GM23248 (cell line): ENCODE data around the gene KRTAP5-9. TPM values are rescaled to one million over a fixed set of nuclear protein-coding genes. Genes with fewer than 3 reads are reported as not detected.

ENCODE experiments used
- DNase-seq: peaks from one replicate; pipeline ENCODE4 v3.0.0-alpha.2; 2015
- H2AFZ ChIP-seq: fragments of 200-600 bp; sonication (generic); 2 replicates; pipeline ENCODE4 v1.6.1; 2016; ENCODE audit warnings: antibody characterized with exemption
- H3F3A ChIP-seq: fragments of 200-600 bp; sonication (generic); 2 replicates; pipeline ENCODE4 v1.6.1; 2016; ENCODE audit warnings: mild to moderate bottlenecking, antibody characterized with exemption, mixed run types; ENCODE audit not compliant: insufficient read depth
- H3K27ac ChIP-seq: fragments of 200-600 bp; sonication (generic); 2 replicates; pipeline ENCODE4 v1.5.1; 2016; ENCODE audit warnings: mild to moderate bottlenecking
- H3K27me3 ChIP-seq: fragments of 200-600 bp; sonication (generic); replicated peaks from 2 replicates; pipeline ENCODE4 v1.6.1; 2016; ENCODE audit warnings: mild to moderate bottlenecking; ENCODE audit not compliant: insufficient read depth
- H3K36me3 ChIP-seq: fragments of 200-600 bp; sonication (generic); 2 replicates; pipeline ENCODE4 v1.6.1; 2016; ENCODE audit warnings: low read depth, mild to moderate bottlenecking
- H3K4me1 ChIP-seq: fragments of 200-600 bp; sonication (generic); 2 replicates; pipeline ENCODE4 v1.6.1; 2016; ENCODE audit warnings: mild to moderate bottlenecking; ENCODE audit not compliant: insufficient read depth
- H3K4me2 ChIP-seq: fragments of 200-600 bp; sonication (generic); one replicate; pipeline ENCODE4 v1.6.1; 2016; ENCODE audit warnings: mild to moderate bottlenecking; ENCODE audit not compliant: unreplicated experiment
- H3K4me3 ChIP-seq: fragments of 200-600 bp; sonication (generic); 2 replicates; pipeline ENCODE4 v1.5.1; 2016; ENCODE audit warnings: mild to moderate bottlenecking
- H3K79me2 ChIP-seq: fragments of 200-600 bp; sonication (generic); 2 replicates; pipeline ENCODE4 v1.6.1; 2016; ENCODE audit warnings: mild to moderate bottlenecking; ENCODE audit not compliant: insufficient read depth
- H3K9ac ChIP-seq: fragments of 200-600 bp; sonication (generic); 2 replicates; pipeline ENCODE4 v1.6.1; 2016; ENCODE audit warnings: mild to moderate bottlenecking
- H3K9me2 ChIP-seq: fragments of 200-600 bp; sonication (generic); 2 replicates; pipeline ENCODE4 v1.6.1; 2016; ENCODE audit warnings: mixed run types, mild to moderate bottlenecking, moderate library complexity; ENCODE audit not compliant: insufficient read depth
- H3K9me3 ChIP-seq: fragments of 200-600 bp; sonication (generic); one replicate; pipeline ENCODE4 v1.6.1; 2017; ENCODE audit warnings: low read depth
- H4K20me1 ChIP-seq: fragments of 200-600 bp; sonication (generic); 2 replicates; pipeline ENCODE4 v1.6.0; 2016; ENCODE audit not compliant: insufficient read depth
- EZH2 ChIP-seq: fragments of 200-600 bp; sonication (generic); IDR thresholded peaks from 2 replicates; pipeline ENCODE4 v1.6.1; 2018; ENCODE audit warnings: antibody characterized with exemption, mild to moderate bottlenecking; ENCODE audit not compliant: insufficient read depth, poor library complexity, severe bottlenecking
- EZH2phosphoT487 ChIP-seq: fragments of 200-600 bp; sonication (generic); IDR thresholded peaks from 2 replicates; pipeline ENCODE4 v1.6.1; 2018; ENCODE audit warnings: antibody characterized with exemption, moderate library complexity, mild to moderate bottlenecking, low read depth; ENCODE audit not compliant: insufficient read depth
- WGBS, 2 experiments: methylation state at CpG; one replicate each; pipeline ENCODE4 v1.1.6; 2015 to 2017; ENCODE audit warnings: low lambda C conversion rate in 2 of 2, low coverage in 1 of 2; ENCODE audit errors: missing lambda C conversion rate in 2 of 2; 5-methylcytosine and 5-hydroxymethylcytosine counted together
- in situ Hi-C: fragments of 300-500 bp; cut with MboI; formaldehyde crosslinking; loops from 2 replicates; pipeline ENCODE4 v1.15.0; 2020
- polyA plus RNA-seq: library from polyadenylated mRNA; unstranded; fragments of >200 nt; fragmentation: Nextera tagmentation; extraction: Ambion mirVana; gene quantifications from 2 replicates; pipeline ENCODE4 v1.2.1, GENCODE V29; 2016
- total RNA-seq: library from RNA; depleted of rRNA; stranded (reverse); fragments of >200 nt; shearing (Covaris generic); gene quantifications from 2 replicates; pipeline ENCODE4 v1.2.3, GENCODE V29; 2014

Gene KRTAP5-9
- total and polyA plus RNA-seq, 2 experiments from 2014 or later: not detected

DNA sequence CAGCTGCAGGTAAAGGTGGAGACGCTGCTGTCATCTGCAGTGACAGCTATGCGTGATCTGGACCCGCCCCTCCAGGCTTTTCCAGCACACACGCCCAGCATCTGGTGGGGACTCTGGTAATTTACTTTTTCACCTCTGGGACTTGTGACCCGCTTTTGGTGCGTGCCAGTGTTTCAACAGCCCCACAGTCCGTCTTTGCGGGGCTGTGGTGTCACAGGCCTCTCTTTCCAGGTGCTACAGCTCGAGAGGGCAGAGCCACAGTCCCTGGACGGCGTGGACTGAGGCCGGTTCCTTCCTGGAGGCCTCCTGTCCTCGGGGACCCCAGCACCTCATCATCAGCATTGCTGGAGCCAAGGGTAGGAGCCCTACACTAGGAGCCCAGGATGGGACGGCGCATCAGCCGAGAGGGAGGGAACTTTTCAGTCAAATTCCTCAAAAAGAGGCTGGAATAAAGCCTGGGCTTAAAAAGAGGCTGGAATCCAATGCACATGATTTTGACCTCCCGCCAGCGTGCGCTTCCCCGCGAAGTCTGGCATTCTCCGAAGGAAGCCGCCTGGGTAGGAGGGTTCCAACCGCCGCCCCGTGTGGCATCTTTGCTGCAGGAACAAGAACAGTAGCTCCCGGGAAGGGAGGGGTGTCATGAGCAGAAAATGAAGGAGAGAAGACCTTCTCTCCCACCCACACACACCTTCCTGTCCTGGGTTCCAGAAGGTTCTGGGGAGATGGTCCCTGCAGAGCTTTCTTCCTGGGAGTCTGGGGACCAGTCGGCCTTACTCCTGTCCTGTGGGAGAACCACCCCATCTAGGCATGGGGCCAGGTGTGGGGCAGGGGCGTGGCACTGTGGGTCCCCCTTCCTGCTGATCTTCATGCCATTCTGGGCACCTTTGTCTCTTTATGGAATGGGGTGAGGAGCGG lies 46.9 kb upstream of the KRTAP5-9 start:
- Histone ChIP-seq H2AFZ (no peak overlapping the region), H3K9me2 (no peaks in the 10 kb centered on the region), H3K4me3 (no peak overlapping the region), H3K9ac (no peak overlapping the region), H3K27ac (no peak overlapping the region), H3K9me3 (no peaks in the 10 kb centered on the region), H4K20me1 (no peaks in the 10 kb centered on the region), H3K79me2 (no peaks in the 10 kb centered on the region), H3F3A (no peaks in the 10 kb centered on the region), H3K4me2 (no peak overlapping the region), H3K4me1 (no peaks in the 10 kb centered on the region), H3K27me3 (no peaks in the 10 kb centered on the region), H3K36me3 (peaks cover 18% of the 10 kb centered on the region)
- 87 to 89% methylated on average over 30 of the region's 30 CpGs for WGBS, 2 experiments
- no peak for DNase-seq
- in situ Hi-C loops: no loop called here
- TF ChIP-seq EZH2 (no peak), EZH2phosphoT487 (no peak)

DNA sequence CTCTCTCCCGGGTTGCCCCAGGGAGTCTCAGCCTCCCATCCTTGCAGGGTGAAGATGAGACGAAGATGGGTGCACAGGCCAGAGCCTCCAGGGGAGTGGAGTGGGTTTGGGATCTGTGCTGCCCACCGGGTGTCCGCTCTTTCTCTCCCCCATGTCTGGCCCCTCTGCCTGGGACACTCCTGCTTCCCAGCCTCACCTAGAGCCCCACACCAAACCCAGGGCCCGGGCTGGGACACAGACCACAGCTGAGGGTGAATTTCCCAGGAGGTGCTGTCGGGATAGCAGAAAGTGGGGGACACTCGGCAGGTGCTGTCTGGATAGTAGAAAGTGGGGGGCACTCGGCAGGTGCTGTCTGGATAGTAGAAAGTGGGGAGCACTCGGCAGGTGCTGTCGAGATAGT lies 46.2 kb upstream of the KRTAP5-9 start:
- no peak overlapping the region for H3K4me2 ChIP-seq
- TF ChIP-seq EZH2phosphoT487 (no peak), EZH2 (no peak)

DNA sequence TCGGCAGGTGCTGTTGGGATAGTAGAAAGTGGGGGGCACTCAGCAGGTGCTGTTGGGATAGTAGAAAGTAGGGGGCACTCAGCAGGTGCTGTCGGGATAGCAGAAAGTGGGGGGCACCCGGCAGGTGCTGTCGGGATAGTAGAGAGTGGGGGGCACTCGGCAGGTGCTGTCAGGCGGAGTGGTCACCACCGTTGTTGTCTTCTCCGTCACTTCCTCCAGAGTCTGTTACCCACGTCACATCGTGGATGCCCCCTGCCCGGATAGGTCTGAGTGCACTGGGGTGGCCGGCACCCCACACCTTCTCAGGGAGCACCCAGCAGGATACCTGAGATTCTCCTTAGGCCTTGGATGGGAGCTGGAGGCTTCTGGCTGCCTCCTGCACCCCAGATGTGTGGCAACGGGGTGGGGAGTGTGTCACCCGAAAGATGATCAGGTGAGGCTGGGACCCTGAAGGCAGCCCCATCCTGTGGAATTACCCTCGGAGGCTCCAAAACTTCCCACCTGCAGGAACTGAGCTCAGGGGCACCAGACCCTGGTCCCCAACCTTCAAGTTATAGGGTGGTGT lies 45.3 kb upstream of the KRTAP5-9 start:
- peaks cover 18% of the 10 kb centered on the region for H3K36me3 ChIP-seq
- TF ChIP-seq EZH2phosphoT487 (no peak), EZH2 (no peak)
- H3K79me2 ChIP-seq: no peaks in the 10 kb centered on the region
- no peak overlapping the region for H3K27ac ChIP-seq
- 94% methylated on average over 11 to 15 of the region's 15 CpGs for WGBS, 2 experiments
- H3K9me2 ChIP-seq: no peaks in the 10 kb centered on the region
- no peak overlapping the region for H3K4me3 ChIP-seq
- H3F3A ChIP-seq: no peaks in the 10 kb centered on the region
- no peaks in the 10 kb centered on the region for H3K27me3 ChIP-seq
- H4K20me1 ChIP-seq: no peaks in the 10 kb centered on the region
- no peak overlapping the region for H3K9ac ChIP-seq
- in situ Hi-C loops: no loop called here
- no peaks in the 10 kb centered on the region for H3K9me3 ChIP-seq
- no peak overlapping the region for H2AFZ ChIP-seq
- DNase-seq: no peak
- no peak overlapping the region for H3K4me2 ChIP-seq
- H3K4me1 ChIP-seq: no peaks in the 10 kb centered on the region

More for the DNA sequence above, 46.2 kb upstream of the KRTAP5-9 start:
- in situ Hi-C loops: no loop called here
- H3K79me2 ChIP-seq: no peaks in the 10 kb centered on the region
- H3K27ac ChIP-seq: no peak overlapping the region
- no peaks in the 10 kb centered on the region for H4K20me1 ChIP-seq
- H3F3A ChIP-seq: no peaks in the 10 kb centered on the region
- no peak overlapping the region for H2AFZ ChIP-seq
- H3K4me3 ChIP-seq: no peak overlapping the region
- peaks cover 18% of the 10 kb centered on the region for H3K36me3 ChIP-seq
- 85 to 87% methylated on average over 10 of the region's 10 CpGs for WGBS, 2 experiments
- no peaks in the 10 kb centered on the region for H3K9me3 ChIP-seq
- H3K4me1 ChIP-seq: no peaks in the 10 kb centered on the region
- H3K9me2 ChIP-seq: no peaks in the 10 kb centered on the region
- no peak for DNase-seq
- no peaks in the 10 kb centered on the region for H3K27me3 ChIP-seq
- no peak overlapping the region for H3K9ac ChIP-seq

DNA sequence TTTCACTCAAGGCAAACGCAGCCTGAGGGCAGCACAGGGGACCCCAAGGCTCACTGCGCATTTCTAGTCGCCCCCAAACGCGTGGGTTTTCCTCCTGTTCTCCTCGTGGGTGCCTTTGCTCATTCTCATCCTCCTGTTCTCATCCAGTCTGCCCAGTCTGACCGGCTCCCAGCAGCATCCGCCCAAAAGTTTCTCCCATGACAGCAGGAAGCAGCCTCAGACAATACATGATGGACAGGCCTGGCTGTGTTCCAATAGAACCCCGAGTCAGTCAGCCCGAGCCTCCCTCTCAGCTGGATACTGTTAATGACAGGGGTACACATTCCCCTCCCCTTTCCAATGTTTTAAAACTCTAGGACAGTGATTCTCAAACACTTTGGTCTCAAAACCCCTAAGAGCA lies 43.7 kb upstream of the KRTAP5-9 start:
- Histone ChIP-seq H3K9ac (no peak overlapping the region), H3K27ac (no peak overlapping the region), H3K4me1 (no peaks in the 10 kb centered on the region), H3K9me3 (no peaks in the 10 kb centered on the region), H3K79me2 (no peaks in the 10 kb centered on the region), H2AFZ (no peak overlapping the region), H3K27me3 (no peaks in the 10 kb centered on the region), H3K4me3 (no peak overlapping the region), H3K9me2 (no peaks in the 10 kb centered on the region), H4K20me1 (no peaks in the 10 kb centered on the region), H3F3A (no peaks in the 10 kb centered on the region), H3K36me3 (peaks cover 3% of the 10 kb centered on the region), H3K4me2 (no peak overlapping the region)
- TF ChIP-seq EZH2 (no peak), EZH2phosphoT487 (no peak)
- DNase-seq: no peak
- in situ Hi-C loops: no loop called here
- WGBS, 2 experiments: 80 to 81% methylated on average over 10 of the region's 10 CpGs
